Tibial nerve (tissue), 4 donors: ENCODE data around the gene LACTBL1.

Experiments
- CTCF ChIP-seq, 5 experiments: fragments of 200-600 bp in 3 of 5; fragments of 450-650 bp in 2 of 5; sonication (generic) in 3 of 5; IDR thresholded peaks; one replicate each; pipeline ENCODE4 v1.5.1; 2016 to 2019; ENCODE audit warnings: antibody characterized with exemption in 5 of 5, mild to moderate bottlenecking in 3 of 5, moderate library complexity in 2 of 5
- EP300 ChIP-seq, 2 donors: sonication (generic); formaldehyde crosslinking; IDR thresholded peaks; one replicate each; pipeline ENCODE4 v1.6.1; 2017; ENCODE audit warnings: antibody characterized with exemption in 2 of 2, mild to moderate bottlenecking in 1 of 2
- POLR2A ChIP-seq, 2 donors: fragments of 450-650 bp; IDR thresholded peaks; one replicate each; pipeline ENCODE4 v1.6.1; 2017; ENCODE audit warnings: antibody characterized with exemption in 2 of 2, mild to moderate bottlenecking in 2 of 2, moderate library complexity in 2 of 2

- TF ChIP-seq POLR2A (IDR thresholded peaks at IDR 0.05) (no peak), CTCF (IDR thresholded peaks at IDR 0.05) (no peak), EP300 (IDR thresholded peaks at IDR 0.05) (no peak)
Observed at GRCh38 chr1:22944346-22945055, 28.2 kb downstream of the LACTBL1 start.
